Stimulated activated CD4-positive, alpha-beta T cell treated with anti-CD3 and anti-CD28 coated beads, Interleukin-1b, Interleukin-23, amount 100 ng/mL, for 24 hours (primary cell): Measurements from ENCODE around the gene CCNB1IP1.
A peak's percentile ranks its signal among the peaks of the same experiment; 100 is the strongest.
"Not testable (repeated sequence)": the region's sequence is repeated elsewhere in the genome, so short reads cannot be mapped to it uniquely, and the experiment has no call there.

Experiments used
- DNase-seq, 4 experiments: peaks; one replicate each; pipeline ENCODE4 v3.0.0-alpha.2; 2020; ENCODE audit warnings: low read depth in 4 of 4, low spot score in 1 of 4

Gene CCNB1IP1

GRCh38 chr14:20333494-20333841, 389 bp upstream of the CCNB1IP1 start:
- no peak for DNase-seq

- no peak for DNase-seq
These were observed 670 bp downstream of the CCNB1IP1 start for GRCh38 chr14:20332431-20332787.

DNA sequence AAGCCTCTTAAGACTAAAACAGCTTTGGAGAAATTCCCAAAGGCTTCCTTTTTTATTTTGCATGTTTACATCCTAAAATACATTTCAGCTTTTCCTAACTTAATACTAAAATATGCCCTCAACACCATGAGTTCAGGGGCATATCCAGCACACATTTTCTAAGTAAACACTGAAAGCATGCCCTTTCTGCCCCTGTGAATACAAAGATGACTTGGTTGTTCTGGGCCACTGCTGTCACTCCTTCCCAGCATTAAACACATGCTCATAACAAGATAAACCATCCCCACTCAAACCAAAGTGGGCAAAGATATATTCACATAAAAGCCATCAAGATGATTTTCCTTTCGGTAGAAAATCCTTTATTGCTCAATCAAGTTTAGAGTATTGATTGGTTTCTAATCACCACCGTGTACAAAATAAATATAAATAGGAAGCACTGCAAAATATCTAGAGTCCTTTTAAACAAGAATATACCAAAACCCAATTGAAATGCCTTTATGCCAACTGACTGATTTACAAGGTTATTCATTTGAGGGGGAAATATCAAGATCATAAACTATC, 1.9 kb downstream of the CCNB1IP1 start:
- DNase-seq, result no peak

- DNase-seq, result no peak
These were observed 3.7 kb downstream of the CCNB1IP1 start for GRCh38 chr14:20329355-20329754.

DNA sequence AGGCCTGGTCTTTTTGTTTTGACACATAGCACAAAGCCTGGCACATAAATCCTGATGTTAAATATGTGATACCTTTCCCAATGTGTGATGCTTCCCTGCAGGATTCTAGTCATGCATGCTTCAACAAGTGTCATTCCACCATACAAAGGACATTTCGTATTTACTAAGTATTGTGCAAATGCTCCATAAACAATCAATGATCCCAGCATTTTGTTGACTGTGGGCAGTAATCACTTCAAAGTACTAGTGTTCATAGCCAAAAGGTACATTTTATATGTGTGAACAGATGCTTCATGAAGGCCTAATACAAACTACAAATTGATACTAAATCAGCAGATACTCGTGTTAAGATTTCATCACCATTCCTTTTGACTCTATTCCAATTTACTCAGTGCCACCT, 4.4 kb downstream of the CCNB1IP1 start:
- no peak for DNase-seq

- DNase-seq, result no peak
These were observed 5.8 kb downstream of the CCNB1IP1 start for GRCh38 chr14:20327005-20327869.

DNA sequence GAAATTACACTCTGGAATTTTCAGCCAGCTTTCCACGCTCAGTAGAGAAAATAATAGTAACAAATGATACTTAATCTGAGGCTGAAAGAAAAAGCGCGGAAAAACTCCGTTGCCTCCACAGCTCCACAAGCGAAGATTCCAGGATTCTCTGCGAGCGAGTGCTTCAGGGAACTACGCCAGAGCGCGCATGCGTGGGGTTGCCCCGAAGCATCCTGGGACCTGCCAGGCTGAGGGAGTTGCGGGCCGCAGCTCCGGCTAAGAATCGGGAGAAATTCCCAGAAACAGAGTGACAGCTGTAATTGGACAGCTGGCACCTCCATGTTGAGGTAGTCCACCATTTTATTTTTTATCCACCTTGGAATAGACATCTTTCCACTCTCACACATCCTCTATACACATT, 15.4 kb downstream of the CCNB1IP1 start:
- DNase-seq, result no peak

DNA sequence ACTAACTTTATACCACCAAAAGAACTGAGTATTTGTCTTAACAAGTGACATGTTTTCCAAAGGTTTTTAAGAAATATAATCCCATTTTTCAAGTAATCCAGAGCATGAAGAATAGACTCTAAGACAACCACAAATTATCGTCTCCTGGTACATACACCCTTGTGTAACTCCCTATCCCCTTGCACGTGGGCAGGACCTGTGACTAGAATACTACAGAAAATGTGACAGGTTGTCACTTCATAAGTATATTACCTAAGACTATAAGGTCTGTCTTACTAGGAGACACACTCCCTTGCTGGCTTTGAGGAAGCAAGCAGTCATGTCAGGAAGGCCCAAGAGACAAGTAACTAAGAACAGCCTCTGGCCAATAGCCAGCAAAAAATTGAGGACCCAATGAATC, 19.1 kb downstream of the CCNB1IP1 start:
- DNase-seq, result no peak

DNA sequence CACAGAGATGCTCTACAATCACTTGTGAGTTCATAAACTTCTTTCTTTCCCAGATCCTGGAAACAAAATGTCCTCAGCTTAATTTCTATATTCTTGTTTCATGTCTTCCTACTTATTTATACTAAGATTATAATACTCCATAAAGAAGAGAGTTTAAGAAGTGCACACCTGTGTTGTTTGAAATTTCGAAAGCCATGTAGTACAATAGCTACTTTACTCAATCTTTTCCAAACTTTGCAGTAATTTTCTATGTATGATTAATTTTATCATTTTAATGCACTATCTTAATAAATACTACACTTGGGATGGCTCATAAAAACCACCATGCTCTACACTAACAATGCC, 27.0 kb downstream of the CCNB1IP1 start:
- no peak for DNase-seq

GRCh38 chr14:20305265-20306078, 27.6 kb downstream of the CCNB1IP1 start, which contains the start of gene TTC5:
Gene TTC5 (minus strand): TSS chr14:20305951. CDS start chr14:20305937, 14 bp downstream.
- peak; percentile 77 to 94 (median 85) for DNase-seq

DNA sequence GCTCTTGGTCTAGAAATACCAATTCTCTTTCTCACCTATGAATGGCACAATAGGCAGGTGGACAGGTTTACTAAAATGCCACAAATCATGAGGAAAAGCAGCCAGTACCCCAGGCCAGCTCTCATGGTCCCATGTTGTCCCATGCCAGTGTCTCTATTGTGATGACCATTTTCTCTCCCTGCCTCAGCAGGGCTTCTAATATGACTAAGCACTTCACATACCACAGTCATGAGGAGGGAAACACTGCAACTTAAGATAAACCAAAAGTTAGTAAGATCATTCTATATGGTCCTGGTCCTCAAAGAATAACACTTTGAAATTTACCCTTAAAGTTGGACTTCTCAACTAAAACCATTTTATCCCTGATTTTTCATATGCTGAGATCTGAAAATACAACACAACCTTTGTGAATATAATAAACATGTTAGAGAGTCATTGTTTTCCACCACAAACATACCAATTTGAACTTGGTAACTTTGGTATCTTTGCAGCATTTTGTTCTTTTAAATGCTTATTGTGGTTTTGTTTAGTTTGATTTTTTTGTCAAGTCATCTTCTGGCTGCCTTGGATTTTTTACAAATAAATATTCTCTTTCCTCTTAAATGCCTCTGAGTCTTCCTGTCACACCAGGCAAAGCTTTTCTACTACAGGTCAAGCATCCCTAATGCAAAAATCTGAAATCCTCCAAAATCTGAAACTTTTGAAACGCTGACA, 30.9 kb downstream of the CCNB1IP1 start:
- no peak for DNase-seq

GRCh38 chr14:20295067-20295466, 38.0 kb downstream of the CCNB1IP1 start:
- no peak for DNase-seq

- no peak for DNase-seq
These were observed 38.4 kb downstream of the CCNB1IP1 start for GRCh38 chr14:20294636-20295035.

DNA sequence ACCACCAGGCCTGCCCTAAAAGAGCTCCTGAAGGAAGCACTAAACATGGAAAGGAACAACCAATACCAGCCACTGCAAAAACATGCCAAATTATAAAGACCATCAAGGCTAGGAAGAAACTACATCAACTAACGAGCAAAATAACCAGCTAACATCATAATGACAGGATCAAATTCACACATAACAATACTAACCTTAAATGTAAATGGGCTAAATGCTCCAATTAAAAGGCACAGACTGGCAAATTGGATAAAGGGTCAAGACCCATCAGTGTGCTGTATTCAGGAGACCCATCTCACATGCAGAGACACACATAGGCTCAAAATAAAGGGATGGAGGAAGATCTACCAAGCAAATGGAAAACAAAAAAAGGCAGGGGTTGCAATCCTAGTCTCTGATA, 51.1 kb downstream of the CCNB1IP1 start:
- DNase-seq, result not testable (repeated sequence)

- not testable (repeated sequence) for DNase-seq
These were observed 52.8 kb downstream of the CCNB1IP1 start for GRCh38 chr14:20280265-20280664.

- no peak for DNase-seq
These were observed 54.7 kb downstream of the CCNB1IP1 start for GRCh38 chr14:20278414-20278813.

- no peak for DNase-seq
These were observed 55.7 kb downstream of the CCNB1IP1 start for GRCh38 chr14:20277409-20277808.

- no peak for DNase-seq
These were observed 59.0 kb downstream of the CCNB1IP1 start for GRCh38 chr14:20274062-20274461.

- not testable (repeated sequence) for DNase-seq
These were observed 68.7 kb downstream of the CCNB1IP1 start for GRCh38 chr14:20264361-20264760.

DNA sequence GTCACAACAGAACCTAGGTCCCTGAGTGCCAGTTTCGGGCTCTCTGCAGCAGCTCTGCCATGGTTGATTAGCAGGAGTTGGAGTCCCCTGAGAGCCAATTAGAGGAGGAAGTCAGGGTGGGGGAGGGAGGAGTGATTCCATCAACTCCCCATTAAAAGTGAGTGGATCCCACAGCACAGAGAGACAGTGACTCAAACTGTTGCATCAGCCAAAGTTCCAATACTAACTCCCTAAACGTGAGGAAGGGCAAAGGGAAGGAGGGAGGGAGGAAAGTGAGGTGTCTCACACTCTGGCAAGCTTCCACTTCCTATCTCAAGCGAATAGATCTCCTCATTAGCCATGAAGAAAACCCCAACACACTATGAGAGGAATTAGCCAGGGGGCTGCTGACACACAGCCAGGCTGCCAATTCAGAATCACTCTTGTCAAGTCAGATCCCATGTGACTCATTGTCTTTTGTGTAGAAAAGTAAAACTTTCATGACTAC, 70.4 kb downstream of the CCNB1IP1 start:
- no peak for DNase-seq
